Activated B cell treated with CpG ODN at 0.5 μM for 24 hours (primary cell): ENCODE data around the gene SLC66A3. TPM values are rescaled to one million over a fixed set of nuclear protein-coding genes. Genes with fewer than 3 reads are reported as not detected.

Experiments used
- ATAC-seq: fragments of 200-7000 bp; cut with Tn5 transposase; one replicate; pipeline ENCODE4 v1.10.0; 2021; ENCODE audit warnings: low read depth, mild to moderate bottlenecking, moderate library complexity
- CTCF ChIA-PET: fragments of 350-600 bp; sonication (Branson Sonifier 250); formaldehyde crosslinking; loops from one replicate; lab custom pipeline; 2021; ENCODE audit warnings: antibody characterized with exemption; lab: Charles Lee
- POLR2A ChIA-PET: fragments of 350-600 bp; sonication (Branson Sonifier 250); formaldehyde crosslinking; loops from one replicate; lab custom pipeline; 2021; ENCODE audit warnings: antibody characterized with exemption; lab: Charles Lee
- DNase-seq: peaks from one replicate; pipeline ENCODE4 v3.0.0; 2022
- H3K27ac Mint-ChIP-seq: one replicate; pipeline ENCODE4 v1.8.0; 2020; ENCODE audit warnings: mixed read lengths
- H3K27me3 Mint-ChIP-seq: one replicate; pipeline ENCODE4 v1.8.0; 2021; ENCODE audit warnings: mixed read lengths
- H3K36me3 Mint-ChIP-seq: one replicate; pipeline ENCODE4 v1.8.0; 2021; ENCODE audit warnings: low read depth, mixed read lengths
- H3K4me1 Mint-ChIP-seq: one replicate; pipeline ENCODE4 v1.8.0; 2021; ENCODE audit warnings: mixed read lengths
- H3K4me3 Mint-ChIP-seq: one replicate; pipeline ENCODE4 v1.8.0; 2020; ENCODE audit warnings: mild to moderate bottlenecking, mixed read lengths
- H3K9me3 Mint-ChIP-seq: one replicate; pipeline ENCODE4 v1.8.0; 2020; ENCODE audit warnings: mixed read lengths
- intact Hi-C: fragments of 100-400 bp; cut with micrococcal nuclease; formaldehyde crosslinking; loops from one replicate; pipeline ENCODE4 v1.15.1; 2024
- total RNA-seq: library from RNA; stranded (reverse); gene quantifications from 2 replicates; pipeline ENCODE4 v1.2.3, GENCODE V29; 2022
- TF ChIP-seq, protein P1 (sequence below): fragments of 200-600 bp; IDR thresholded peaks from one replicate; pipeline ENCODE4 v1.8.0; 2022; ENCODE audit warnings: antibody characterized with exemption, mild to moderate bottlenecking

SLC66A3 gene
- total RNA-seq, 1 donor from 2014 or later = 15.2 TPM

DNA sequence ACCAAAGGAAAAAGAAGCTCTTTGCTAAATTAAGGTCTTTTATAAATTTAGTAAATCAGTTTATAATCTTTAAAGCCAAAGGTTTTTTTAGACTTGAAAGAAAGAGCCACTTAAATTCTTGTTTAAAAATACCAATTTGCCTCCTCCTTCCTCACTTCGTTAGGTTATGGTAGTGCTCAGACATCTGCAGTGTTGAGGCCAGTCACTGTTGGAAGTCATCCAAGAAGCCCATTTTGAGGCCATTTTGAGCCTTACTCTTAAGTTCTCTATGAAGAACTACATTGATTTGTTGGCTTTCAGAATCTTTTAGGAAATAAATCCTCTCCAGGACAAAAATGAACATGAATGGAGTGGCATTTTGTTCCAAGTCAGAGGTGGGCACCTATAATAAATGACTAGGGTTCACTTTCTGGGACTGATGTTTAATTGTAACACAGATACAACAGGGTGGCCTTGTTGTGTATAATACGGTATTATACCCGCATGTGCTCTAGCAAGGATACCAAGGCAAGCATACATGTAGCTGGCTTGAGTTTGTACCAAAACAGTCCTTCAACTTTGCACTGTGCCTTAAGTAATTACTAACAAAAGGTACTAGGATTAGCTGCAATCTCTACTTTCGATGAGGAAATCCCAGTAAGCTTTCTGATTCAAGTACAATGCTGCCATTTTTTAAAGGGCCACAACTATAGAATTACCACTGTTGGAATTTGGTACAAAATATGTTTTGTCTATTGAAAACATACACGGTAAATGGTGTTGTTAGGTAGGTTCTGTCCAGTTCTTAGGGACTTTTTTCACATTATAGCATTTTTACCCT lies 22.8 kb downstream of the SLC66A3 start:
- no peaks in the 10 kb centered on the region for H3K27me3 Mint-ChIP-seq
- ChIA-PET CTCF (no interaction called here), POLR2A (no interaction called here)
- TF ChIP-seq, protein P1, sequence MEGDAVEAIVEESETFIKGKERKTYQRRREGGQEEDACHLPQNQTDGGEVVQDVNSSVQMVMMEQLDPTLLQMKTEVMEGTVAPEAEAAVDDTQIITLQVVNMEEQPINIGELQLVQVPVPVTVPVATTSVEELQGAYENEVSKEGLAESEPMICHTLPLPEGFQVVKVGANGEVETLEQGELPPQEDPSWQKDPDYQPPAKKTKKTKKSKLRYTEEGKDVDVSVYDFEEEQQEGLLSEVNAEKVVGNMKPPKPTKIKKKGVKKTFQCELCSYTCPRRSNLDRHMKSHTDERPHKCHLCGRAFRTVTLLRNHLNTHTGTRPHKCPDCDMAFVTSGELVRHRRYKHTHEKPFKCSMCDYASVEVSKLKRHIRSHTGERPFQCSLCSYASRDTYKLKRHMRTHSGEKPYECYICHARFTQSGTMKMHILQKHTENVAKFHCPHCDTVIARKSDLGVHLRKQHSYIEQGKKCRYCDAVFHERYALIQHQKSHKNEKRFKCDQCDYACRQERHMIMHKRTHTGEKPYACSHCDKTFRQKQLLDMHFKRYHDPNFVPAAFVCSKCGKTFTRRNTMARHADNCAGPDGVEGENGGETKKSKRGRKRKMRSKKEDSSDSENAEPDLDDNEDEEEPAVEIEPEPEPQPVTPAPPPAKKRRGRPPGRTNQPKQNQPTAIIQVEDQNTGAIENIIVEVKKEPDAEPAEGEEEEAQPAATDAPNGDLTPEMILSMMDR = no peak
- ATAC-seq (no peak), DNase-seq (no peak)
- peaks cover 26% of the 10 kb centered on the region for H3K36me3 Mint-ChIP-seq
- intact Hi-C loops = no loop called here
- H3K4me3 Mint-ChIP-seq = no peak overlapping the region
- no peaks in the 10 kb centered on the region for H3K9me3 Mint-ChIP-seq
- no peaks in the 10 kb centered on the region for H3K4me1 Mint-ChIP-seq
- no peak overlapping the region for H3K27ac Mint-ChIP-seq

DNA sequence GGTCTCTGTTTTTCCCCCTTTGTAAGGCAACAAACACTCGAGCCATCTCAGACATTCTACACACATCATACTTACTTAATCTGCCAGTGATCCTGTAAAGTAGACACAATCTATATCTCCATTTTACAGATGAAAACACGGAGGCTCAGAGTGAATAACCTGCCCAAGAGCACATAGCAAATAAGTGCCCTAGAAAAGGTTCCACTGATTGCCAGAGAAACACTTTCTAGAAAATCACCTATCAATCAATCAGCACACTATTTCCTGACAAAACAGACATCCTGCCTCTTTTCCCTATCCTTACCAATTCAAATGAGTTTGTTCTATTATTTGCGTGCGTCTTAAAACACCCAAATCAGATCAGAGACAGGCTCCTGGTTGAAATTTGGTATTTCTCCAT lies 23.9 kb downstream of the SLC66A3 start:
- peaks cover 30% of the 10 kb centered on the region for H3K36me3 Mint-ChIP-seq
- H3K9me3 Mint-ChIP-seq = no peaks in the 10 kb centered on the region
- H3K4me1 Mint-ChIP-seq = no peaks in the 10 kb centered on the region
- H3K27me3 Mint-ChIP-seq = no peaks in the 10 kb centered on the region
- DNase-seq = no peak
- ChIA-PET CTCF (no interaction called here), POLR2A (no interaction called here)
- H3K4me3 Mint-ChIP-seq = no peak overlapping the region
- H3K27ac Mint-ChIP-seq = no peak overlapping the region
- intact Hi-C loops = no loop called here
- no peak for ATAC-seq
- TF ChIP-seq, protein P1 = no peak

DNA sequence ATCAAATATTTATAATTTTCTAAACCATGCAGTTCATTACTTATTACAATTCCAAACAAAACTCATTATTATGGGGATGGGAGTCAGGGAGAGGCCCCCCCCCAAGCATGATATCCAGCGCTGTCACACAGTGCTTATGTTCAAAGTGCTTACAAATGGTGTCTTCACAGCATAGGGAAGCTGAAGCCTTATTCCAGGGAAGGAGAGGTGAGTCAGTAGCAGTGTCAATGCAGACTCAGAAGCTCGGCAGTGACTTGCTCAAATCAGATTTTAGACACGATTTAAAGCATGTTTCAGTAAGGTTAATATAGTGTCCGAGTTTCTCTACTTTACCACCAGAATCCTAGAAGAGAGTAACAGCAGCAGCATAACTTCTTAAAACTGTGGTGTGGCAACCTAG lies 24.6 kb downstream of the SLC66A3 start:
- ChIA-PET CTCF (no interaction called here), POLR2A (no interaction called here)
- H3K36me3 Mint-ChIP-seq = peaks cover 33% of the 10 kb centered on the region
- TF ChIP-seq, protein P1 = no peak
- no peak overlapping the region for H3K4me3 Mint-ChIP-seq
- no peaks in the 10 kb centered on the region for H3K27me3 Mint-ChIP-seq
- no peaks in the 10 kb centered on the region for H3K4me1 Mint-ChIP-seq
- H3K9me3 Mint-ChIP-seq = no peaks in the 10 kb centered on the region
- ATAC-seq (no peak), DNase-seq (no peak)
- no peak overlapping the region for H3K27ac Mint-ChIP-seq
- intact Hi-C loops = no loop called here

DNA sequence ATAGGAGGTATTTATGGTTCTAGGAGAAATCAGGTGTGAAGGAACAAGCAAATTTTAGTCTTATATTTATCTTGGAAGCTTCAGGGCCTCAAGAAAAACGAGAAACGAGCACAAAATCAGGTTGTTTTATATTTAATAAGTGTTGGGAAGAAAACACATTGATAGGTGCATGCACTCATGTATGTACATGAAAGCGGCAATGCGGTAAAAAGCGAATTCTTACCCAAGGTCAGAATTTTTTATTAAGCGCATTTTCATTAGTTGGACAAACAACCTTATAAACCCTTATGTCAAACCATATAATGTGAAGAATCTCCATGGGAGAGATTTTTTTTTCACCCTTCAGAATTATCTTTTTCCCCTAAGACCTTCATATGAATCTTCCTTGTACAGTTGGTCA lies 25.4 kb downstream of the SLC66A3 start:
- H3K4me1 Mint-ChIP-seq = no peaks in the 10 kb centered on the region
- no peak overlapping the region for H3K27ac Mint-ChIP-seq
- H3K27me3 Mint-ChIP-seq = no peaks in the 10 kb centered on the region
- POLR2A ChIA-PET = no interaction called here
- no peak for ATAC-seq
- CTCF ChIA-PET = no interaction called here
- H3K36me3 Mint-ChIP-seq = peaks cover 39% of the 10 kb centered on the region
- intact Hi-C loops = no loop called here
- no peak overlapping the region for H3K4me3 Mint-ChIP-seq
- no peak for DNase-seq
- TF ChIP-seq, protein P1 = no peak
- no peaks in the 10 kb centered on the region for H3K9me3 Mint-ChIP-seq

DNA sequence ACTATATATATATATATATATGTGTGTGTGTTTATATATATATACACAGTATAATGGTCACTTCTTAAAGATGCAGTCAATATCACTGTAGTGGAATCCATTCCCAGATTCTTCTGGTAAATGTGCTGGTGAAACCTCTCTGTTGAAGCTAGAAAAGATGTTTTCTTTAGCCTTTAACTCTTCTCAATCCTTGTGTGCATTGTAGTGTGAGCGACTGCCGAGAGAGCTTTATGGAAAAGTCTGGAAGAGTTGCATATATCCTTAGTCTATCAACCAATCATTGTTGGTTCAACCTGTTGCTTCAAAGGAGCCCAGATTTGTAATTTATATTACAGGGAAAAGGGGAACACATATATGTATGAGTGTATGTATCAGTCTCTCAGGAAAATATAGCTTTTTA lies 27.7 kb downstream of the SLC66A3 start:
- TF ChIP-seq, protein P1 = no peak
- no peaks in the 10 kb centered on the region for H3K4me1 Mint-ChIP-seq
- DNase-seq (no peak), ATAC-seq (no peak)
- no peaks in the 10 kb centered on the region for H3K9me3 Mint-ChIP-seq
- H3K4me3 Mint-ChIP-seq = no peak overlapping the region
- peaks cover 44% of the 10 kb centered on the region for H3K36me3 Mint-ChIP-seq
- H3K27ac Mint-ChIP-seq = no peak overlapping the region
- H3K27me3 Mint-ChIP-seq = no peaks in the 10 kb centered on the region
- ChIA-PET CTCF (interaction anchor here (0.6 to 0.7 kb wide), 2 partner anchors 51 to 283 kb away, joined by 3 read pairs; partner anchors contain the start of gene E2F6), POLR2A (no interaction called here)
- intact Hi-C loops = no loop called here
